ENCODE measurements around the gene MACO1. TPM values are rescaled to one million over a fixed set of nuclear protein-coding genes. Genes with fewer than 3 reads are reported as not detected.
"Not testable (repeated sequence)": the region's sequence is repeated elsewhere in the genome, so short reads cannot be mapped to it uniquely, and the experiment has no call there.

MACO1 gene, protein sequence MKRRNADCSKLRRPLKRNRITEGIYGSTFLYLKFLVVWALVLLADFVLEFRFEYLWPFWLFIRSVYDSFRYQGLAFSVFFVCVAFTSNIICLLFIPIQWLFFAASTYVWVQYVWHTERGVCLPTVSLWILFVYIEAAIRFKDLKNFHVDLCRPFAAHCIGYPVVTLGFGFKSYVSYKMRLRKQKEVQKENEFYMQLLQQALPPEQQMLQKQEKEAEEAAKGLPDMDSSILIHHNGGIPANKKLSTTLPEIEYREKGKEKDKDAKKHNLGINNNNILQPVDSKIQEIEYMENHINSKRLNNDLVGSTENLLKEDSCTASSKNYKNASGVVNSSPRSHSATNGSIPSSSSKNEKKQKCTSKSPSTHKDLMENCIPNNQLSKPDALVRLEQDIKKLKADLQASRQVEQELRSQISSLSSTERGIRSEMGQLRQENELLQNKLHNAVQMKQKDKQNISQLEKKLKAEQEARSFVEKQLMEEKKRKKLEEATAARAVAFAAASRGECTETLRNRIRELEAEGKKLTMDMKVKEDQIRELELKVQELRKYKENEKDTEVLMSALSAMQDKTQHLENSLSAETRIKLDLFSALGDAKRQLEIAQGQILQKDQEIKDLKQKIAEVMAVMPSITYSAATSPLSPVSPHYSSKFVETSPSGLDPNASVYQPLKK
- total RNA-seq = 10 to 100 TPM; 13.0 to 19.7 (median 16.3) TPM

DNA sequence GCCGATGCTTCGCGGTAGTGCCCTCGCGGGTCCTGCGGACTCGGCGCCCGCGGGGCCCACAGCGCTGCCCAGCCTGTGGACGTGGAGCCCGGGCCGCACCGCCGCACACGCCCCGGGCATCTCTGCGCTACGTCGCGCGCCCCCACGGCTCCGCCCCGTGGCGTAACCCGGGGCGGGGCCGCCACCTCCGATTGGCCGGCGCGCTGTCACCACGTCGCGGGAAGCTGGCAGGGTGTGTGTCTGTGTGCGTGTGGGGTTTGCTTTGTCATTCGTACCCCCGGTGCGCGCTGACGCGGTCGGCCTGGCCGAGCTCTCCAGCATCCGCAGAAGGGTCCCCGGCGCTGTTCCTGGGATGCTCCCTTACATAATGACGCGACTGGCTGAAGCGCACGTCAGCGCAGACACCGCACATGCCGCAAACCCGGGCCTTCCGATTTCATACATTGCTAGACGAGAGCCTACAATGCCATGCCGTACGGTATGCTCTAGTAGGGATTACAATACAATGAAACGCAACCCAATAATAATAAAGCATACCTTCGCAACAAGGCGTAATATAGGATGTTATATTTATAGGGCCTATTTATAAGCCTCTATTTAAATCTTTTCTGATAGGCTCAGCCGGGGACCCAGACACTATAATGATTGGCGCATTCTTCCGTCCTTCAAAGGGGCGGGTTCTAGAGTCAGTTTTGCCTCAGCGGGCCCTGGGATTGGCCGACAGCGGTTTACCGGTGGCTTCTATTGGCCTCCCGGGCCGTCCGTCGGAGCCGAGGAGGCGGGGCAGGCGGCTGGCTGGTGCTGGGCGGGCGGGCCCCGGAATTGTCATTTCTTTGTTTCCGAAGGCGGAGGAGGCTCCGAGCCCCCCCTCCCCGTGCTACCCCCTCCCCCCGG, at the start of gene MACO1:
MACO1 (plus strand) TSS at position 825 of the 894 bp plus-strand sequence. CDS start 202 bp downstream, outside the sequence.
- TF ChIP-seq, protein P1, sequence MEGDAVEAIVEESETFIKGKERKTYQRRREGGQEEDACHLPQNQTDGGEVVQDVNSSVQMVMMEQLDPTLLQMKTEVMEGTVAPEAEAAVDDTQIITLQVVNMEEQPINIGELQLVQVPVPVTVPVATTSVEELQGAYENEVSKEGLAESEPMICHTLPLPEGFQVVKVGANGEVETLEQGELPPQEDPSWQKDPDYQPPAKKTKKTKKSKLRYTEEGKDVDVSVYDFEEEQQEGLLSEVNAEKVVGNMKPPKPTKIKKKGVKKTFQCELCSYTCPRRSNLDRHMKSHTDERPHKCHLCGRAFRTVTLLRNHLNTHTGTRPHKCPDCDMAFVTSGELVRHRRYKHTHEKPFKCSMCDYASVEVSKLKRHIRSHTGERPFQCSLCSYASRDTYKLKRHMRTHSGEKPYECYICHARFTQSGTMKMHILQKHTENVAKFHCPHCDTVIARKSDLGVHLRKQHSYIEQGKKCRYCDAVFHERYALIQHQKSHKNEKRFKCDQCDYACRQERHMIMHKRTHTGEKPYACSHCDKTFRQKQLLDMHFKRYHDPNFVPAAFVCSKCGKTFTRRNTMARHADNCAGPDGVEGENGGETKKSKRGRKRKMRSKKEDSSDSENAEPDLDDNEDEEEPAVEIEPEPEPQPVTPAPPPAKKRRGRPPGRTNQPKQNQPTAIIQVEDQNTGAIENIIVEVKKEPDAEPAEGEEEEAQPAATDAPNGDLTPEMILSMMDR (IDR thresholded peaks at IDR 0.05; ENCODE audit: low read depth) = no peak

DNA sequence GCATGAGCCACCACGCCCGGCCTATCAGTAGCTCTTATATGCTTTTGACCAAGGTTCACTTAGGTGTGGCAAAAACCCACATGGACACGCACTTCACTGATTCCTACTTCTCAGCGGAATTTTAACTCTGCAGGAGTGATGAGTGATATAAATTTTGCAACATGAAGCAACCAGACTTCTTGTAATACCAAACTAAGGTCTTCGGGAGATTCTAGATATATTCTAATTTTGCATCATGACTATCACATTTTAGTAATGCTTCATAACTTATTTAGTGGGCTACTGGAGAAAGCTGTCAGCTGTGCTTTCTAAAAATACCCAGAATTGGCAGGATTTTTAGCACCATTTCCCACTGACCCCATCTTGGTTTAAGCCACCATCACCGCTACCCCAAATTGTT, 37.9 kb upstream of the MACO1 start:
- TF ChIP-seq, protein P1 (IDR thresholded peaks at IDR 0.05; ENCODE audit: low read depth) = no peak

DNA sequence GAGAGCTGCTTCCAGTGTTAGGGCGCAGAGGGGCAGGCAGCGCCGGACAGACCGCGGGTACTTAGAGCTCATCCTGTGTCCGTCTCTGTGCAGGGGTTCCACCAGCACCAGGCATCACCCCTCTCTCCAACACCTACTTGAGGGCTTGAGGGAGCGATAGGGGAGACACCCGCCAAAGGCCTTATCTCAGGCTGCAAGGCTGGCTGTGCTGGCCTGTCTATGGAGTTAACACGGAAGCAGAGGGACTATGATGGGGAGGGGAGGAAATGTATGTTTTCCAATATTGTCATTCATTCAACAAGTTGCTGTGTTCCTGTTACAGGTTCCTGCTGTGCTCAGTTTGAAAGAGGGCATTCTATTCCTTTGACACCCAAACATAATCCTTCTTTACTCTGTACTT, 10.0 kb upstream of the MACO1 start, which contains the start of gene RHCE:
RHCE (minus strand) TSS at position 111 of the 400 bp plus-strand sequence; CDS start at position 72, 39 bp downstream.
- TF ChIP-seq, protein P1 (IDR thresholded peaks at IDR 0.05; ENCODE audit: low read depth) = not testable (repeated sequence)

DNA sequence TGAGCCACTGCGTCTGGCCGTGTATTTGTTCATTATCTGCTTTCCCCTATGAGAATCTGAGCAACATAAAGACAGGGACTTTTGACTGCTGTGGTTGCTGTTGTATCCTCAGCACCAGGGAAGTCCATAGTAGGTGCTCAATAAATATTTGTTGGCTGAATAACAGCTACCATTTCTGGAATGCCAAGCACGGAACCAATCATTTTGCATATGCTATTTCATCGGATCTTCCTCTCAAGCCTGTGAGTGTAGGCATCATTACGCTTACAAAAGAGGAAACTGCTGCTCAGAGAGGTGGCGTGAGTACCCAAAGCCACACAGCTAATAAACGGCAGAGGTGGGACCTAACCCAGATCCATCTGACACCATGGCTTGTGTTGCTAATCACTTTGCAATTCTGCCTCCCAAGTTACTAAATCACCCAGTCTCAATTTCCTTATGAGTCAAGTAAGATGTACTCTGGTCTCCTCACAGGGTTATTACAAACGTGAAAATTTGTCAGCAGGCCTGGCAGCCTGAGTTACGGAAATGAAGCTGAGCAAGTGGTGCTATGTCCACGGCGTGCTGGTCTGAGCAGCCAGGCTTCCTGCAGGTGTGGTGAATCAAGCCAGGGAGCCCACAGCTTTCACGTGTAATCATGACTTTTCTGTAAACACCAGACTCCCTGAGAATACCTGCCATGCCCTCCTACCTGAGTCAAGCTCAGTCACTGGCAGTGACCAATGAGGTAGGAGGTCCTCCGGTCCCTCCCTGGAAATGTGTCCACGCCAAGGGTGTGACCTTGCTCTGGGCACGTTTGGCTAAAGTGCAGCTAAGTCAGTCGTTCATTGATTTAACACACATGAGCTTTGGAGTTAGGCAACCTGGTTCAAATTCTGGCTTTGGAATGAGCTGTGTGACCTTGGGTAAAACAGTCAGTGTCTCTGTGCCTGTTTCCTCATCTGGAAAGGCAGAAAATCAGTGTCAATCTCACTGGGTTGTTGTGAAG, 5.3 kb upstream of the MACO1 start:
- TF ChIP-seq, protein P1 (IDR thresholded peaks at IDR 0.05; ENCODE audit: low read depth) = no peak

DNA sequence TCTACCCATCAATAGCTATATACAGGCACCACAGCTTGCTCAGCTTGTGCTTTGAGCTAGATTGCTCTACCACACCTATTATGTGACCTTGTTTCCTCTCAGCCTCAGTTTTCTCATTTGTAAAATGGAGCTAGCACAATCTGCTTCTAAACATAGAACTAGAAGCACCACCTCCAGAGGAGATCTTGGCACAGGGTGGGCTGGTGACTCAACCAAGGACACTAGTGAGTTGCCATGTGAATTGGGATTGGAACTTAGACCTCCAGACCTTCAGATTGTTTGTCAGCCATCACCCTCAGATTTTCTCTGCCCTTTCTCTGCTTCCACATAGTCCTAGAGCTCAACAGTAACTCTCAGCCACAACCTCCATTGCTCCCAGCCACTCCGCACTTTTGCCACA, 3.0 kb upstream of the MACO1 start:
- TF ChIP-seq, protein P1 (IDR thresholded peaks at IDR 0.05; ENCODE audit: low read depth) = no peak

DNA sequence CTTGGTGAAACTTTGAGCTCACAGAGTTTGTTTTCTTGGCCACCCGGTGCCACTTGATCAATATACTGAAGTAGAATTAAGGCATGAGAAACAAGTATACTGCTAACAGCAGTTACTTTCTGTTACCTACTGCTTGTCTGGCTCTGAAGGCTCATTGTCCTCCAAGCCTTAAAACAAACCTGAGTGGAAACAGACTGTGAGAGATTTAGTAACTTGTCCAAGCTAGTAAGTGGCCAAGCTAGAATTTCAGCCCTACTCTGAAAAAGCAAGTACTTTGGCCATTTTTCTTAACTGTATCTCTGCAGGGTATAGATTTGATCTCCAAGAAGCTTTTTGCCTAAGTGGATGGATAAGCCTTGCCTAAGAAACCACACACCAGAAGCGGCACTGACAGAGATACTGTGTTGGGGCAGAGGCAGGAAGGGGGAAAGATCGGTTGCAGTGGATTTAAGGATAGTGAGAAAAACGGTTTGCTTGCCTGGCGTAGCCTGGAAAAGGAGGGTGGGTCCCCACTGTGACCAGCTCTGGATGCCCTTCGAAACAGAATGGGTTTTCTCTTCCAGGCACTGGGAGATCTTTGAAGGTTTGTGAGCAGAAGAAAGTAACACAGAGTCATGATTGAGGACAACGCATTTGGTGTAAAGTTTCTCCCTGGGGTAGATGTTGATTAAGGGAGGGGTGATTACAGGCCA, 2.1 kb upstream of the MACO1 start:
- TF ChIP-seq, protein P1 (IDR thresholded peaks at IDR 0.05; ENCODE audit: low read depth) = no peak

Measured in subcutaneous adipose tissue (tissue), 4 donors.